Measurements from ENCODE around the gene UMAD1. TPM values are rescaled to one million over a fixed set of nuclear protein-coding genes. Genes with fewer than 3 reads are reported as not detected.

The UMAD1 gene
- total RNA-seq, 4 donors from 2014 or later, result 39.4 to 46.4 (median 44.0) TPM

GRCh38 chr7:7773334-7774309 is 133.1 kb downstream of the UMAD1 start:
- intact Hi-C loops (cut with DNase I), result no loop called here
- Histone ChIP-seq H3K27me3 (no peaks in the 10 kb centered on the region), H3K36me3 (no peaks in the 10 kb centered on the region), H3K27ac (peak overlapping the region; percentile 46 to 79 (median 60)), H3K4me3 (replicated peaks in 1 of 3) (no peak overlapping the region), H3K9me3 (no peaks in the 10 kb centered on the region), H3K4me1 (peaks cover 25 to 30% of the 10 kb centered on the region in 2 donors)
- no peak for DNase-seq
- no peak for TF ChIP-seq CTCF (IDR thresholded peaks at IDR 0.05)
- no peak for TF ChIP-seq POLR2A (IDR thresholded peaks at IDR 0.05)
- WGBS, 2 donors, result 53 to 65% methylated on average over 3 of the region's 3 CpGs

- 90 to 93% methylated on average over 1 of the region's 1 CpG for WGBS, 2 donors
- TF ChIP-seq POLR2A (IDR thresholded peaks at IDR 0.05) (no peak), CTCF (IDR thresholded peaks at IDR 0.05) (no peak)
- Histone ChIP-seq H3K9me3 (no peaks in the 10 kb centered on the region), H3K4me1 (peaks cover 0 to under 1% of the 10 kb centered on the region in 2 donors), H3K27me3 (no peaks in the 10 kb centered on the region), H3K4me3 (replicated peaks in 1 of 3) (no peak overlapping the region), H3K27ac (no peak overlapping the region), H3K36me3 (no peaks in the 10 kb centered on the region)
- intact Hi-C loops (cut with DNase I), result no loop called here
- DNase-seq, result no peak
Measured at GRCh38 chr7:7779888-7780287, 139.3 kb downstream of the UMAD1 start.

GRCh38 chr7:7783001-7783400 is 142.4 kb downstream of the UMAD1 start:
- TF ChIP-seq CTCF (IDR thresholded peaks at IDR 0.05) (no peak), POLR2A (IDR thresholded peaks at IDR 0.05) (no peak)
- no peak overlapping the region for H3K27ac ChIP-seq
- H3K27me3 ChIP-seq, result no peaks in the 10 kb centered on the region
- H3K4me3 ChIP-seq (replicated peaks in 1 of 3), result no peak overlapping the region
- intact Hi-C loops (cut with DNase I), result no loop called here
- DNase-seq, result no peak
- H3K9me3 ChIP-seq, result no peaks in the 10 kb centered on the region
- H3K4me1 ChIP-seq, result peaks cover 0 to 1% of the 10 kb centered on the region in 2 donors
- WGBS, 2 donors, result 86 to 96% methylated on average over 1 of the region's 1 CpG
- H3K36me3 ChIP-seq, result no peaks in the 10 kb centered on the region

GRCh38 chr7:7785344-7785973 is 144.9 kb downstream of the UMAD1 start:
- no peak for DNase-seq
- Histone ChIP-seq H3K4me3 (replicated peaks in 1 of 3) (no peak overlapping the region), H3K9me3 (no peaks in the 10 kb centered on the region), H3K27me3 (no peaks in the 10 kb centered on the region), H3K36me3 (no peaks in the 10 kb centered on the region), H3K27ac (no peak overlapping the region), H3K4me1 (peaks cover 4 to 9% of the 10 kb centered on the region in 2 donors)
- 93 to 95% methylated on average over 6 of the region's 6 CpGs for WGBS, 2 donors
- TF ChIP-seq POLR2A (IDR thresholded peaks at IDR 0.05), result no peak
- intact Hi-C loops (cut with DNase I), result no loop called here

- no peak overlapping the region for H3K27ac ChIP-seq
- no peaks in the 10 kb centered on the region for H3K9me3 ChIP-seq
- TF ChIP-seq POLR2A (IDR thresholded peaks at IDR 0.05), result no peak
- DNase-seq, result no peak
- 96 to 97% methylated on average over 3 of the region's 3 CpGs for WGBS, 2 donors
- H3K27me3 ChIP-seq, result no peaks in the 10 kb centered on the region
- no peaks in the 10 kb centered on the region for H3K36me3 ChIP-seq
- H3K4me1 ChIP-seq, result peaks cover 4 to 9% of the 10 kb centered on the region in 2 donors
- intact Hi-C loops (cut with DNase I), result no loop called here
- no peak overlapping the region for H3K4me3 ChIP-seq (replicated peaks in 1 of 3)
Measured at GRCh38 chr7:7786595-7786994, 146.0 kb downstream of the UMAD1 start.

- TF ChIP-seq CTCF (IDR thresholded peaks at IDR 0.05) (no peak), POLR2A (IDR thresholded peaks at IDR 0.05) (no peak)
- Histone ChIP-seq H3K27ac (no peak overlapping the region), H3K4me3 (replicated peaks in 1 of 3) (no peak overlapping the region), H3K27me3 (no peaks in the 10 kb centered on the region), H3K4me1 (peaks cover 4 to 9% of the 10 kb centered on the region in 2 donors), H3K36me3 (no peaks in the 10 kb centered on the region), H3K9me3 (no peaks in the 10 kb centered on the region)
- no peak for DNase-seq
- intact Hi-C loops (cut with DNase I), result no loop called here
- WGBS, 2 donors, result 94 to 96% methylated on average over 3 of the region's 3 CpGs
Measured at GRCh38 chr7:7789551-7789988, 149.0 kb downstream of the UMAD1 start.

All from thyroid gland (tissue), 4 donors.